ENCODE data around the gene BCL11B.

DNA sequence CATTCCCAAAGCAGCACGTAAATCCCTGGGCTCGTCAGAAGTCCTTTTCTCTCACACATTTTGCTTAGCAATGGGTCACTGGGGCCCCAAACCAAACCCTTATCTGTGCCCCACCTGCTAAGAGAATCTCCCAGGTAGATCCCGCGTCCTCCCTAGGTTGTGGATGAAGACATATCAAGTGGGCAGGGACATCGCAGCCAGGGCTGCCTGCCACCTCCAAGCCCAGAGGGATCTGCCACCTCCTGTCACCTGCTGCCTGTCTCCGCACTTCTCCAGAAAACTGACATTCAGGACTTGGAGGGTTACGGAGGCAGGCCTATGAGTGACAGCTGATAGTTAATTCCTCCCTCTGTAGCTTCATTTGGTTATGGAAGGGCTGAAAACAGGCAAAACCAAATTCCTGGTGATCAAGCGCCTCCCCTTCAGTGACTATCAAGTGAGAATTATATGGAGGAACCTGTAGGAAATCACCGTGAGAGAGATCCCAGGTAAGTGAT is 19.5 kb downstream of the BCL11B start:
- TF ChIP-seq, protein P1, sequence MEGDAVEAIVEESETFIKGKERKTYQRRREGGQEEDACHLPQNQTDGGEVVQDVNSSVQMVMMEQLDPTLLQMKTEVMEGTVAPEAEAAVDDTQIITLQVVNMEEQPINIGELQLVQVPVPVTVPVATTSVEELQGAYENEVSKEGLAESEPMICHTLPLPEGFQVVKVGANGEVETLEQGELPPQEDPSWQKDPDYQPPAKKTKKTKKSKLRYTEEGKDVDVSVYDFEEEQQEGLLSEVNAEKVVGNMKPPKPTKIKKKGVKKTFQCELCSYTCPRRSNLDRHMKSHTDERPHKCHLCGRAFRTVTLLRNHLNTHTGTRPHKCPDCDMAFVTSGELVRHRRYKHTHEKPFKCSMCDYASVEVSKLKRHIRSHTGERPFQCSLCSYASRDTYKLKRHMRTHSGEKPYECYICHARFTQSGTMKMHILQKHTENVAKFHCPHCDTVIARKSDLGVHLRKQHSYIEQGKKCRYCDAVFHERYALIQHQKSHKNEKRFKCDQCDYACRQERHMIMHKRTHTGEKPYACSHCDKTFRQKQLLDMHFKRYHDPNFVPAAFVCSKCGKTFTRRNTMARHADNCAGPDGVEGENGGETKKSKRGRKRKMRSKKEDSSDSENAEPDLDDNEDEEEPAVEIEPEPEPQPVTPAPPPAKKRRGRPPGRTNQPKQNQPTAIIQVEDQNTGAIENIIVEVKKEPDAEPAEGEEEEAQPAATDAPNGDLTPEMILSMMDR (IDR thresholded peaks at IDR 0.05) = no peak
- TF ChIP-seq POLR2A (IDR thresholded peaks at IDR 0.05) (no peak), POLR2AphosphoS5 (IDR thresholded peaks at IDR 0.05) (no peak)

Data from upper lobe of left lung (tissue), 4 donors.